CD14-positive monocyte (primary cell): Measurements from ENCODE around the gene NPL. TPM values are rescaled to one million over a fixed set of nuclear protein-coding genes. Genes with fewer than 3 reads are reported as not detected.

Experiments
- DNase-seq, 3 donors: peaks; one replicate each; pipeline ENCODE4 v3.0.0-alpha.2; 2011 to 2022
- H2AFZ ChIP-seq: 2 replicates; pipeline ENCODE4 v1.6.0; 2012; ENCODE audit warnings: mild to moderate bottlenecking, low read depth, low read length, inconsistent platforms; ENCODE audit not compliant: insufficient read depth, poor library complexity, severe bottlenecking
- H3K27ac ChIP-seq, 2 donors: 1 replicate in 1 of 2; 2 replicates in 1 of 2; pipeline ENCODE4 v1.5.1; 2012 to 2013; ENCODE audit warnings: low read length in 2 of 2, control low read depth in 1 of 2, inconsistent platforms in 1 of 2, low read depth in 1 of 2, mild to moderate bottlenecking in 1 of 2
- H3K27me3 ChIP-seq, 2 donors: one replicate each; pipeline versions ENCODE4 v1.6.0 to v1.6.1; 2011 to 2013; ENCODE audit warnings: low read length in 2 of 2; ENCODE audit not compliant: control insufficient read depth in 2 of 2, insufficient read depth in 2 of 2
- H3K36me3 ChIP-seq, 2 donors: replicated peaks in 1 of 2; 1 replicate in 1 of 2; 2 replicates in 1 of 2; pipeline versions ENCODE4 v1.5.1 to v1.6.1; 2012 to 2013; ENCODE audit warnings: low read length in 2 of 2, control low read depth in 1 of 2, inconsistent platforms in 1 of 2, mild to moderate bottlenecking in 1 of 2; ENCODE audit not compliant: insufficient read depth in 2 of 2, control insufficient read depth in 1 of 2
- H3K4me1 ChIP-seq, 2 donors: 1 replicate in 1 of 2; 2 replicates in 1 of 2; pipeline versions ENCODE4 v1.5.1 to v1.6.1; 2012 to 2013; ENCODE audit warnings: low read length in 2 of 2, control low read depth in 1 of 2, inconsistent platforms in 1 of 2, mild to moderate bottlenecking in 1 of 2, moderate library complexity in 1 of 2; ENCODE audit not compliant: insufficient read depth in 2 of 2, control insufficient read depth in 1 of 2
- H3K4me2 ChIP-seq: replicated peaks from 2 replicates; pipeline ENCODE3; 2012; ENCODE audit warnings: low read length, moderate library complexity, mild to moderate bottlenecking; ENCODE audit not compliant: poor library complexity, severe bottlenecking; ENCODE audit errors: extremely low read depth
- H3K4me3 ChIP-seq, 3 experiments: fragments of 200-600 bp in 1 of 3; sonication (generic) in 1 of 3; replicated peaks in 1 of 3; 1 replicate in 2 of 3; 2 replicates in 1 of 3; pipeline ENCODE4 v1.5.1; 2011 to 2013; ENCODE audit warnings: low read length in 3 of 3, mild to moderate bottlenecking in 3 of 3, control low read depth in 2 of 3, low read depth in 2 of 3, inconsistent platforms in 1 of 3, moderate library complexity in 1 of 3
- H3K79me2 ChIP-seq: 2 replicates; pipeline ENCODE4 v1.6.0; 2012; ENCODE audit warnings: mild to moderate bottlenecking, control low read depth, inconsistent platforms, low read length, moderate library complexity; ENCODE audit not compliant: insufficient read depth
- H3K9ac ChIP-seq: 2 replicates; pipeline ENCODE4 v1.6.0; 2017; ENCODE audit warnings: low read length, mild to moderate bottlenecking; ENCODE audit not compliant: insufficient read depth, poor library complexity, severe bottlenecking
- H3K9me3 ChIP-seq, 2 donors: replicated peaks in 1 of 2; 1 replicate in 1 of 2; 2 replicates in 1 of 2; pipeline versions ENCODE4 v1.5.1 to v1.6.1; 2012 to 2013; ENCODE audit warnings: low read length in 2 of 2, control low read depth in 1 of 2; ENCODE audit not compliant: control insufficient read depth in 1 of 2, insufficient read depth in 1 of 2
- H4K20me1 ChIP-seq: 2 replicates; pipeline ENCODE4 v1.6.0; 2012; ENCODE audit warnings: mild to moderate bottlenecking, low read length, control low read depth, moderate library complexity; ENCODE audit not compliant: insufficient read depth
- H3K27ac Mint-ChIP-seq, 7 donors: one replicate each; pipeline ENCODE4 v1.8.0; 2020; ENCODE audit warnings: mild to moderate bottlenecking in 7 of 7, mixed read lengths in 7 of 7, moderate library complexity in 6 of 7, inconsistent platforms in 2 of 7
- H3K27me3 Mint-ChIP-seq, 3 donors: one replicate each; pipeline ENCODE4 v1.8.0; 2021 to 2022; ENCODE audit warnings: low read depth in 3 of 3, mild to moderate bottlenecking in 3 of 3, mixed read lengths in 3 of 3, moderate library complexity in 3 of 3, inconsistent platforms in 1 of 3
- H3K36me3 Mint-ChIP-seq, 2 donors: one replicate each; pipeline ENCODE4 v1.8.0; 2020; ENCODE audit warnings: mixed read lengths in 2 of 2, inconsistent platforms in 1 of 2, mild to moderate bottlenecking in 1 of 2
- H3K4me1 Mint-ChIP-seq: one replicate; pipeline ENCODE4 v1.8.0; 2020; ENCODE audit warnings: mild to moderate bottlenecking, mixed read lengths
- H3K4me3 Mint-ChIP-seq, 2 donors: one replicate each; pipeline ENCODE4 v1.8.0; 2020; ENCODE audit warnings: mild to moderate bottlenecking in 2 of 2, mixed read lengths in 2 of 2, moderate library complexity in 1 of 2
- H3K9me3 Mint-ChIP-seq, 7 donors: one replicate each; pipeline ENCODE4 v1.8.0; 2020 to 2022; ENCODE audit warnings: mixed read lengths in 7 of 7, mild to moderate bottlenecking in 6 of 7, moderate library complexity in 6 of 7, inconsistent platforms in 2 of 7
- CTCF ChIP-seq: fragments of 200-600 bp; IDR thresholded peaks from one replicate; pipeline ENCODE4 v1.8.0; 2022; ENCODE audit warnings: antibody characterized with exemption, mild to moderate bottlenecking
- WGBS: methylation state at CpG from one replicate; pipeline ENCODE4 v1.1.5; 2013; ENCODE audit warnings: missing lambda C conversion rate; ENCODE audit not compliant: insufficient coverage; 5-methylcytosine and 5-hydroxymethylcytosine counted together
- intact Hi-C, 2 donors: fragments of 100-400 bp; cut with micrococcal nuclease; formaldehyde crosslinking; loops; one replicate each; pipeline versions ENCODE4 v1.15.0 to v1.15.1; 2023
- polyA plus RNA-seq, 3 donors: library from polyadenylated mRNA; depleted of rRNA in 1 of 3; unstranded in 2 of 3; stranded (reverse) in 1 of 3; fragments of 300-500 nt in 2 of 3; fragments of >200 nt in 1 of 3; fragmentation: Illumina TruSeq in 2 of 3; gene quantifications; 1 replicate in 2 of 3; 2 replicates in 1 of 3; pipeline ENCODE4 v1.2.3, GENCODE V29; 2012 to 2021

NPL gene
- polyA plus RNA-seq, 3 donors = 56.6 to 127 (median 127) TPM

GRCh38 chr1:182847105-182847504 is 57.5 kb downstream of the NPL start:
- Histone ChIP-seq H3K9me3 (no peaks in the 10 kb centered on the region), H3K27me3 (no peaks in the 10 kb centered on the region), H3K4me1 (no peaks in the 10 kb centered on the region), H4K20me1 (peaks cover 100% of the 10 kb centered on the region), H3K9ac (no peak overlapping the region), H3K4me3 (no peak overlapping the region), H3K27ac (no peak overlapping the region), H3K4me2 (no peak overlapping the region), H3K36me3 (peaks cover 90 to 100% of the 10 kb centered on the region in 2 donors), H3K79me2 (peaks cover 97% of the 10 kb centered on the region), H2AFZ (no peak overlapping the region)
- TF ChIP-seq CTCF = no peak
- Mint-ChIP-seq H3K4me3 (no peak overlapping the region), H3K27ac (peak overlapping the region in 1 of 7 donors; percentile 36), H3K9me3 (no peaks in the 10 kb centered on the region), H3K36me3 (peaks cover 84 to 95% of the 10 kb centered on the region in 2 donors), H3K4me1 (peaks cover 5% of the 10 kb centered on the region), H3K27me3 (no peaks in the 10 kb centered on the region)
- intact Hi-C loops = no loop called here
- DNase-seq = no peak

- intact Hi-C loops = no loop called here
- Histone ChIP-seq H3K27ac (no peak overlapping the region), H3K9me3 (no peaks in the 10 kb centered on the region), H2AFZ (no peak overlapping the region), H3K9ac (no peak overlapping the region), H3K4me3 (no peak overlapping the region), H3K4me2 (no peak overlapping the region), H3K4me1 (no peaks in the 10 kb centered on the region), H4K20me1 (peaks cover 99% of the 10 kb centered on the region), H3K27me3 (no peaks in the 10 kb centered on the region), H3K79me2 (peaks cover 90% of the 10 kb centered on the region), H3K36me3 (peaks cover 95 to 100% of the 10 kb centered on the region in 2 donors)
- Mint-ChIP-seq H3K27ac (no peak overlapping the region), H3K4me1 (peaks cover 2% of the 10 kb centered on the region), H3K36me3 (peaks cover 87 to 96% of the 10 kb centered on the region in 2 donors), H3K27me3 (no peaks in the 10 kb centered on the region), H3K9me3 (no peaks in the 10 kb centered on the region), H3K4me3 (no peak overlapping the region)
- TF ChIP-seq CTCF = no peak
- no peak for DNase-seq
- 100% methylated on average over 2 of the region's 2 CpGs for WGBS
Measured at GRCh38 chr1:182848736-182849135, 59.2 kb downstream of the NPL start.
